IMR-90 (cell line): ENCODE results near the gene DOK6.

ENCODE experiments used
- BHLHE40 ChIP-seq: fragments of 150-350 bp; IDR thresholded peaks from 2 replicates; pipeline ENCODE4 v1.6.1; 2016; ENCODE audit warnings: mild to moderate bottlenecking, low read depth, low read length
- CEBPB ChIP-seq: IDR thresholded peaks from 2 replicates; pipeline ENCODE4 v1.6.1; 2012; ENCODE audit warnings: low read depth, low read length, improper control_type of control experiment
- CHD1 ChIP-seq: IDR thresholded peaks from 2 replicates; pipeline ENCODE4 v1.6.1; 2012; ENCODE audit warnings: low read depth, low read length, improper control_type of control experiment
- FOS ChIP-seq: fragments of 150-350 bp; IDR thresholded peaks from 2 replicates; pipeline ENCODE4 v1.6.1; 2016; ENCODE audit warnings: low read depth, low read length
- MAFK ChIP-seq: IDR thresholded peaks from 2 replicates; pipeline ENCODE4 v1.6.1; 2012; ENCODE audit warnings: low read depth, low read length, improper control_type of control experiment
- MXI1 ChIP-seq: IDR thresholded peaks from 2 replicates; pipeline ENCODE4 v1.6.1; 2012; ENCODE audit warnings: low read depth, mild to moderate bottlenecking, low read length, moderate library complexity, borderline replicate concordance
- NFE2L2 ChIP-seq: fragments of 150-350 bp; IDR thresholded peaks from 2 replicates; pipeline ENCODE4 v1.6.1; 2016; ENCODE audit warnings: low read depth, mild to moderate bottlenecking, low read length
- POLR2A ChIP-seq: IDR thresholded peaks from 2 replicates; pipeline ENCODE4 v1.6.1; 2012; ENCODE audit warnings: mild to moderate bottlenecking, low read depth, low read length
- RAD21 ChIP-seq: IDR thresholded peaks from 2 replicates; pipeline ENCODE4 v1.6.1; 2012; ENCODE audit warnings: low read length, improper control_type of control experiment
- RFX5 ChIP-seq: IDR thresholded peaks from 2 replicates; pipeline ENCODE4 v1.8.0; 2012; ENCODE audit warnings: low read depth, mild to moderate bottlenecking, low read length, moderate library complexity
- SMC3 ChIP-seq: fragments of 150-350 bp; IDR thresholded peaks from 2 replicates; pipeline ENCODE4 v1.6.1; 2016; ENCODE audit warnings: low read depth, mild to moderate bottlenecking, antibody characterized with exemption, low read length, moderate library complexity
- TF ChIP-seq, protein P1 (sequence below): conservative IDR thresholded peaks from 2 replicates; pipeline ENCODE4 v1.5.1; 2012; ENCODE audit warnings: mild to moderate bottlenecking, low read depth, low read length, improper control_type of control experiment
- TF ChIP-seq, protein P2 (sequence below): fragments of 150-350 bp; IDR thresholded peaks from 2 replicates; pipeline ENCODE4 v1.6.1; 2016; ENCODE audit warnings: low read depth, mild to moderate bottlenecking, low read length, moderate library complexity, borderline replicate concordance
- TF ChIP-seq, protein P3 (sequence below): fragments of 150-350 bp; IDR thresholded peaks from 2 replicates; pipeline ENCODE4 v1.6.1; 2017; ENCODE audit warnings: mild to moderate bottlenecking, antibody characterized with exemption, low read length, low read depth

DNA sequence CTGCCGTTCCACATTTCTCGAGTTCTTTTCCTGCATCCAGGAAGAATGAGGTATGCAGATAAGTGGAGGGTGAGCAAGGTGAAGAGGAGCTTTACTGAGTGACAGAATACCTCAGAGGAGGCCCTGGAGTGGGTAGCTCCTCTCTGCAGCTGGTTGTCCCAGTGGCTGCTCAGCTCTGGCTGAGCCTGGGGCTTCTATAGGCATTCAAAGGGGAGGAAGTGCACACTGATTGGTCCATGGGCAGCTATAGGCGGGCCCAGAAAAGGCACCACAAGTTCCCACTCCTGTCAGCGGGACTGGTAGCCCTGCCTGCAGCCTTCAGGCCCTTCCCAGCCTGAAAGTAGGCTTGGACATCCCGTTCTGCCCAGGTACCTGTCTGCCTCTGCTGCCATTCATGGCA is 94.7 kb downstream of the DOK6 start:
- TF ChIP-seq, protein P1, sequence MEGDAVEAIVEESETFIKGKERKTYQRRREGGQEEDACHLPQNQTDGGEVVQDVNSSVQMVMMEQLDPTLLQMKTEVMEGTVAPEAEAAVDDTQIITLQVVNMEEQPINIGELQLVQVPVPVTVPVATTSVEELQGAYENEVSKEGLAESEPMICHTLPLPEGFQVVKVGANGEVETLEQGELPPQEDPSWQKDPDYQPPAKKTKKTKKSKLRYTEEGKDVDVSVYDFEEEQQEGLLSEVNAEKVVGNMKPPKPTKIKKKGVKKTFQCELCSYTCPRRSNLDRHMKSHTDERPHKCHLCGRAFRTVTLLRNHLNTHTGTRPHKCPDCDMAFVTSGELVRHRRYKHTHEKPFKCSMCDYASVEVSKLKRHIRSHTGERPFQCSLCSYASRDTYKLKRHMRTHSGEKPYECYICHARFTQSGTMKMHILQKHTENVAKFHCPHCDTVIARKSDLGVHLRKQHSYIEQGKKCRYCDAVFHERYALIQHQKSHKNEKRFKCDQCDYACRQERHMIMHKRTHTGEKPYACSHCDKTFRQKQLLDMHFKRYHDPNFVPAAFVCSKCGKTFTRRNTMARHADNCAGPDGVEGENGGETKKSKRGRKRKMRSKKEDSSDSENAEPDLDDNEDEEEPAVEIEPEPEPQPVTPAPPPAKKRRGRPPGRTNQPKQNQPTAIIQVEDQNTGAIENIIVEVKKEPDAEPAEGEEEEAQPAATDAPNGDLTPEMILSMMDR = no peak
- TF ChIP-seq BHLHE40 (no peak), POLR2A (no peak), CEBPB (no peak), NFE2L2 (no peak), FOS (no peak), SMC3 (no peak), RAD21 (no peak), MXI1 (no peak), RFX5 (no peak), CHD1 (no peak), MAFK (no peak)
- TF ChIP-seq, protein P2, sequence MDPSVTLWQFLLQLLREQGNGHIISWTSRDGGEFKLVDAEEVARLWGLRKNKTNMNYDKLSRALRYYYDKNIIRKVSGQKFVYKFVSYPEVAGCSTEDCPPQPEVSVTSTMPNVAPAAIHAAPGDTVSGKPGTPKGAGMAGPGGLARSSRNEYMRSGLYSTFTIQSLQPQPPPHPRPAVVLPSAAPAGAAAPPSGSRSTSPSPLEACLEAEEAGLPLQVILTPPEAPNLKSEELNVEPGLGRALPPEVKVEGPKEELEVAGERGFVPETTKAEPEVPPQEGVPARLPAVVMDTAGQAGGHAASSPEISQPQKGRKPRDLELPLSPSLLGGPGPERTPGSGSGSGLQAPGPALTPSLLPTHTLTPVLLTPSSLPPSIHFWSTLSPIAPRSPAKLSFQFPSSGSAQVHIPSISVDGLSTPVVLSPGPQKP = no peak
- TF ChIP-seq, protein P3, sequence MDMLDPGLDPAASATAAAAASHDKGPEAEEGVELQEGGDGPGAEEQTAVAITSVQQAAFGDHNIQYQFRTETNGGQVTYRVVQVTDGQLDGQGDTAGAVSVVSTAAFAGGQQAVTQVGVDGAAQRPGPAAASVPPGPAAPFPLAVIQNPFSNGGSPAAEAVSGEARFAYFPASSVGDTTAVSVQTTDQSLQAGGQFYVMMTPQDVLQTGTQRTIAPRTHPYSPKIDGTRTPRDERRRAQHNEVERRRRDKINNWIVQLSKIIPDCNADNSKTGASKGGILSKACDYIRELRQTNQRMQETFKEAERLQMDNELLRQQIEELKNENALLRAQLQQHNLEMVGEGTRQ = no peak
